Gastroesophageal sphincter (tissue), 3 donors: ENCODE measurements around the gene RRP12.

Source experiments
- CTCF ChIP-seq, 4 experiments: fragments of 200-600 bp in 2 of 4; fragments of 450-650 bp in 2 of 4; sonication (generic) in 1 of 4; IDR thresholded peaks; one replicate each; pipeline ENCODE4 v1.5.1; 2017 to 2019; ENCODE audit warnings: antibody characterized with exemption in 4 of 4, mild to moderate bottlenecking in 2 of 4, moderate library complexity in 2 of 4
- POLR2AphosphoS5 ChIP-seq: sonication (generic); formaldehyde crosslinking; IDR thresholded peaks from one replicate; pipeline ENCODE4 v1.6.1; 2017; ENCODE audit warnings: antibody characterized with exemption

DNA sequence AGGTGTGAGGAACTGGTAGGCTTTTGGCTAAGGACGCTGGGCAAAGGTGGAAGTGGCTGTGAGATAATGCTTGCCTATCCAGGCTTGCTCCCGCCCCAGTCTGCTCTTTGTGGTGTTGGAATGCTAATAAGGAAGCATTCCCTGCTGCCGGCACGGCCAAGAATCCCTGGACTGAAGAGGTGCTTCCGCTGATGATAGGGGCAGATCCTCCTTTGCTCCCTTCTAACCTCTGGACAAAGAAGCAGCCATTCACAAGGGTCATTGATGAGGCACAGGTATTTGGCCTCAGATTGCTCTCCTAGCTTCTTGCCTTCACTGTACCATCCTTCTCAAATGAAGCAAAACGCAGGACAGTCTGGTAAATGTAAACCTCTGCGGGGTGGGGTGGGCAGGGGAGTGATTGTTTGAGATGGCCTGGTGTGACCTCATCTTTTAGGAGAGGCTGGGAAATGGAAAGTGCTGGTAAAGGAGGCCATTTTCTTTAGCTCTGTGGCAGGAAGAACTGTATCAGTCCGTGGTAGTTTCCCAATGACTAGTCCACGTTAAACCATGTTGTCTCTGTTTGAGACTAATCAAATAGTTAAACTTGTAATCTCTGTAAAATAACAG is 26.5 kb upstream of the RRP12 start:
- TF ChIP-seq CTCF (IDR thresholded peaks at IDR 0.05) (no peak), POLR2AphosphoS5 (no peak)
